GM18858 (cell line): Measurements from ENCODE around the gene HIVEP3.

ENCODE experiments used
- ATAC-seq: cut with Tn5 transposase; IDR thresholded peaks from one replicate; pipeline ENCODE4 v1.9.1; 2021; ENCODE audit not compliant: unreplicated experiment

HIVEP3 gene

GRCh38 chr1:41715441-41716095, 203.2 kb downstream of the HIVEP3 start:
- ATAC-seq: no peak

- no peak for ATAC-seq
Observed at GRCh38 chr1:41714638-41715389, 203.9 kb downstream of the HIVEP3 start.

- no peak for ATAC-seq
Observed at GRCh38 chr1:41713557-41714327, 205.0 kb downstream of the HIVEP3 start.

GRCh38 chr1:41713141-41713540, 205.6 kb downstream of the HIVEP3 start:
- no peak for ATAC-seq

- ATAC-seq: no peak
Observed at GRCh38 chr1:41712695-41713094, 206.0 kb downstream of the HIVEP3 start.

GRCh38 chr1:41712081-41712480, 206.6 kb downstream of the HIVEP3 start:
- ATAC-seq: no peak

GRCh38 chr1:41711581-41711980, 207.1 kb downstream of the HIVEP3 start:
- ATAC-seq: no peak

- no peak for ATAC-seq
Observed at GRCh38 chr1:41710980-41711379, 207.7 kb downstream of the HIVEP3 start.

- ATAC-seq: no peak
Observed at GRCh38 chr1:41709873-41710272, 208.8 kb downstream of the HIVEP3 start.

- ATAC-seq: no peak
Observed at GRCh38 chr1:41709331-41709730, 209.4 kb downstream of the HIVEP3 start.

GRCh38 chr1:41708332-41708731, 210.4 kb downstream of the HIVEP3 start:
- no peak for ATAC-seq

- no peak for ATAC-seq
Observed at GRCh38 chr1:41707793-41708192, 210.9 kb downstream of the HIVEP3 start.

- no peak for ATAC-seq
Observed at GRCh38 chr1:41705798-41706197, 212.9 kb downstream of the HIVEP3 start.

GRCh38 chr1:41704196-41704595, 214.5 kb downstream of the HIVEP3 start:
- ATAC-seq: no peak

GRCh38 chr1:41702771-41703170, 216.0 kb downstream of the HIVEP3 start:
- ATAC-seq: no peak

GRCh38 chr1:41700986-41701535, 217.7 kb downstream of the HIVEP3 start:
- no peak for ATAC-seq

GRCh38 chr1:41700581-41700980, 218.1 kb downstream of the HIVEP3 start:
- ATAC-seq: no peak

- no peak for ATAC-seq
Observed at GRCh38 chr1:41699861-41700248, 218.9 kb downstream of the HIVEP3 start.

GRCh38 chr1:41698916-41699860, 219.5 kb downstream of the HIVEP3 start:
- peak; percentile 77 for ATAC-seq

- ATAC-seq: no peak
Observed at GRCh38 chr1:41696381-41696780, 222.3 kb downstream of the HIVEP3 start.
